ENCODE results near the gene MAP3K20. TPM values are rescaled to one million over a fixed set of nuclear protein-coding genes. Genes with fewer than 3 reads are reported as not detected.

The MAP3K20 gene
- total and polyA plus RNA-seq, 2 of the 4 experiments (the other 2 are of a cell fraction): 27.5 to 84.4 TPM

DNA sequence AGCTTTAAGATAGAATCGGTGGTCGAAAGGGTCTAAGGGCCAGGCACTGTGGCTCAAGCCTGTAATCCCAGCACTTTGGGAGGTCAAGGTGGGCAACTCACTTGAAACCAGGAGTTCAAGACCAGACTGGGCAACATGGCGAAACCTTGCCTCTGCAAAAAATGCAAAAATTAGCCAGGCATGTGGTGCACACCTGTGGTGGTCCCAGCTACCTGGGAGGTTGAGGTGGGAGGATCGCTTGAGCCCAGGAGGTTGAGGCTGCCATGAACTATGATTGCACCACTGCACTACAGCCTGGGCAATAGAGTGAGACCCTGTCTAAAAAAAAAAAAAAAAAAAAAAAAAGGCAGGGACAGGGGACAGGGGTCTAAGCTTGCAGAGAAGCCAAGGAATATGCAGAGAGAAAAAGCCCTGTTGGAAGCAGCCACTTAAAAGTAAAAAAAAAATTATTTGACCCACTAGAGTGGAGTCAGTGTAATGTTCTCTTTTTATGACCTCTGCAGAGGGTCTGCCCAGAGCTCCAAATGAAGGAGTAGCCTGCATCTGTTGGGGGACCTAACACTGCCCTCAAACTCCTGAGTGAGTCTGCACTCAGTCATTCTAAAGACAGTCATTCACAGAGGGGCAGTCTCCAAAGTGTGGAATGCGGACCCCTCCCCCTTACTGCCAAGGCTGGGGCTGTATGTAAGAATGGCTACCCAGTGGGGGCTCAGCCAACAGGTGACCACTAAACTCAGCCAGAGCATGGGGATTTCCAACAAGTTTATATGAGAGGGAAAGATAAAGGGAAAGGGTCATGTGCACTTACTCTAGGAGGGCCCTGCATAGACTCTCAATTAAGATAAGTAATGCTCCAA is 160.5 kb downstream of the MAP3K20 start:
- H2AFZ ChIP-seq (replicated peaks; ENCODE audit: low read length, poor library complexity): no peak overlapping the region
- no peak overlapping the region for H4K8ac ChIP-seq (ENCODE audit: low read depth in 2 of 2, low read length in 2 of 2)
- H4K5ac ChIP-seq (ENCODE audit: low read depth, low read length): no peak overlapping the region
- no peak overlapping the region for H3K9ac ChIP-seq (ENCODE audit: low read depth, low read length)
- peaks cover 7% of the 10 kb centered on the region; the same call in 1 of the 2 replicates for H3K9me1 ChIP-seq (ENCODE audit: insufficient read depth, low read length)
- no peaks in the 10 kb centered on the region for H3K9me3 ChIP-seq (ENCODE audit: control insufficient read depth, insufficient read depth, low read length)
- dilution Hi-C loops (cut with HindIII; ENCODE audit: low sequenced_read_pairs, unreplicated experiment): no loop called here
- no peak overlapping the region for H3K23ac ChIP-seq (ENCODE audit: low read depth, low read length)
- no peaks in the 10 kb centered on the region for H4K20me1 ChIP-seq (ENCODE audit: insufficient read depth, low read length)
- ATAC-seq (ENCODE audit: low read depth): no peak
- no peaks in the 10 kb centered on the region for H3K27me3 ChIP-seq (ENCODE audit: control insufficient read depth, insufficient read depth, low read length)
- H3K4me1 ChIP-seq (ENCODE audit: control insufficient read depth, insufficient read depth, low read length): no peaks in the 10 kb centered on the region
- no peaks in the 10 kb centered on the region for H3K79me1 ChIP-seq (ENCODE audit: low read depth in 1 of 2, low read length in 2 of 2)
- 100% methylated on average over 2 of the region's 5 CpGs; no CpG with 5 or more reads in 1 of the 2 experiments for WGBS, 2 experiments (ENCODE audit: extremely low coverage in 2 of 2, insufficient read length in 1 of 2)
- H2BK20ac ChIP-seq (ENCODE audit: low read depth, low read length): no peak overlapping the region
- intact Hi-C loops (cut with micrococcal nuclease): no loop called here
- H3K36me3 ChIP-seq (ENCODE audit: control insufficient read depth, insufficient read depth, low read length): peaks cover 19% of the 10 kb centered on the region
- no peak overlapping the region for H2BK120ac ChIP-seq (ENCODE audit: low read depth, low read length)
- H3K18ac ChIP-seq (ENCODE audit: low read depth, low read length): no peak overlapping the region
- H3K27ac ChIP-seq (ENCODE audit: insufficient read depth, low read length): no peak overlapping the region
- POLR2A ChIA-PET (ENCODE audit: unreplicated experiment): no interaction called here
- CTCF ChIA-PET: no interaction called here
- H2BK15ac ChIP-seq (ENCODE audit: low read depth, low read length): no peak overlapping the region
- H3K56ac ChIP-seq (ENCODE audit: extremely low read depth, insufficient read depth, low read length): no peak overlapping the region
- no peak overlapping the region for H3K4me2 ChIP-seq (ENCODE audit: low read depth, low read length)
- no peak overlapping the region for H2AK5ac ChIP-seq (ENCODE audit: low read depth, low read length)
- H4K91ac ChIP-seq (ENCODE audit: insufficient read depth, low read depth, low read length): no peak overlapping the region
- H3K14ac ChIP-seq (replicated peaks; ENCODE audit: low read depth, low read length): no peak overlapping the region
- H3K4ac ChIP-seq (ENCODE audit: low read depth, low read length): no peak overlapping the region
- no peak overlapping the region for H3K4me3 ChIP-seq (ENCODE audit: insufficient read depth, low read depth, low read length)
- TF ChIP-seq, protein P1, sequence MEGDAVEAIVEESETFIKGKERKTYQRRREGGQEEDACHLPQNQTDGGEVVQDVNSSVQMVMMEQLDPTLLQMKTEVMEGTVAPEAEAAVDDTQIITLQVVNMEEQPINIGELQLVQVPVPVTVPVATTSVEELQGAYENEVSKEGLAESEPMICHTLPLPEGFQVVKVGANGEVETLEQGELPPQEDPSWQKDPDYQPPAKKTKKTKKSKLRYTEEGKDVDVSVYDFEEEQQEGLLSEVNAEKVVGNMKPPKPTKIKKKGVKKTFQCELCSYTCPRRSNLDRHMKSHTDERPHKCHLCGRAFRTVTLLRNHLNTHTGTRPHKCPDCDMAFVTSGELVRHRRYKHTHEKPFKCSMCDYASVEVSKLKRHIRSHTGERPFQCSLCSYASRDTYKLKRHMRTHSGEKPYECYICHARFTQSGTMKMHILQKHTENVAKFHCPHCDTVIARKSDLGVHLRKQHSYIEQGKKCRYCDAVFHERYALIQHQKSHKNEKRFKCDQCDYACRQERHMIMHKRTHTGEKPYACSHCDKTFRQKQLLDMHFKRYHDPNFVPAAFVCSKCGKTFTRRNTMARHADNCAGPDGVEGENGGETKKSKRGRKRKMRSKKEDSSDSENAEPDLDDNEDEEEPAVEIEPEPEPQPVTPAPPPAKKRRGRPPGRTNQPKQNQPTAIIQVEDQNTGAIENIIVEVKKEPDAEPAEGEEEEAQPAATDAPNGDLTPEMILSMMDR (conservative IDR thresholded peaks at IDR 0.05; ENCODE audit: low read depth, low read length): no peak
- TF ChIP-seq, protein P2, sequence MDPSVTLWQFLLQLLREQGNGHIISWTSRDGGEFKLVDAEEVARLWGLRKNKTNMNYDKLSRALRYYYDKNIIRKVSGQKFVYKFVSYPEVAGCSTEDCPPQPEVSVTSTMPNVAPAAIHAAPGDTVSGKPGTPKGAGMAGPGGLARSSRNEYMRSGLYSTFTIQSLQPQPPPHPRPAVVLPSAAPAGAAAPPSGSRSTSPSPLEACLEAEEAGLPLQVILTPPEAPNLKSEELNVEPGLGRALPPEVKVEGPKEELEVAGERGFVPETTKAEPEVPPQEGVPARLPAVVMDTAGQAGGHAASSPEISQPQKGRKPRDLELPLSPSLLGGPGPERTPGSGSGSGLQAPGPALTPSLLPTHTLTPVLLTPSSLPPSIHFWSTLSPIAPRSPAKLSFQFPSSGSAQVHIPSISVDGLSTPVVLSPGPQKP (IDR thresholded peaks at IDR 0.05; ENCODE audit: borderline replicate concordance, low read depth, low read length): no peak
- no peak for TF ChIP-seq CHD1 (IDR thresholded peaks at IDR 0.05; ENCODE audit: low read depth, low read length)
- no peak for TF ChIP-seq POLR2A (IDR thresholded peaks at IDR 0.05; ENCODE audit: low read depth, low read length)
- TF ChIP-seq, protein P3, sequence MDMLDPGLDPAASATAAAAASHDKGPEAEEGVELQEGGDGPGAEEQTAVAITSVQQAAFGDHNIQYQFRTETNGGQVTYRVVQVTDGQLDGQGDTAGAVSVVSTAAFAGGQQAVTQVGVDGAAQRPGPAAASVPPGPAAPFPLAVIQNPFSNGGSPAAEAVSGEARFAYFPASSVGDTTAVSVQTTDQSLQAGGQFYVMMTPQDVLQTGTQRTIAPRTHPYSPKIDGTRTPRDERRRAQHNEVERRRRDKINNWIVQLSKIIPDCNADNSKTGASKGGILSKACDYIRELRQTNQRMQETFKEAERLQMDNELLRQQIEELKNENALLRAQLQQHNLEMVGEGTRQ (IDR thresholded peaks at IDR 0.05; ENCODE audit: low read depth, low read length): no peak
- no peak for TF ChIP-seq NFE2L2 (IDR thresholded peaks at IDR 0.05; ENCODE audit: low read depth, low read length)
- no peak for TF ChIP-seq RAD21 (IDR thresholded peaks at IDR 0.05; ENCODE audit: low read length)
- no peak for TF ChIP-seq CEBPB (IDR thresholded peaks at IDR 0.05; ENCODE audit: low read depth, low read length)
- TF ChIP-seq MAZ (IDR thresholded peaks at IDR 0.05; ENCODE audit: borderline replicate concordance, low read depth, low read length): no peak
- no peak for TF ChIP-seq RFX5 (IDR thresholded peaks at IDR 0.05; ENCODE audit: low read depth, low read length)
- in situ Hi-C loops (cut with MboI; ENCODE audit: low sequenced_read_pairs): no loop called here
- no TSS peak for BruUV-seq (replicated peaks)
- no peak overlapping the region for H2BK5ac ChIP-seq (ENCODE audit: low read depth, low read length, poor library complexity, severe bottlenecking)
- no peak overlapping the region for H2AK9ac ChIP-seq (replicated peaks; ENCODE audit: low read depth, low read length, poor library complexity)
- no peak for DNase-seq
